ENCODE results near the gene CFAP77.

DNA sequence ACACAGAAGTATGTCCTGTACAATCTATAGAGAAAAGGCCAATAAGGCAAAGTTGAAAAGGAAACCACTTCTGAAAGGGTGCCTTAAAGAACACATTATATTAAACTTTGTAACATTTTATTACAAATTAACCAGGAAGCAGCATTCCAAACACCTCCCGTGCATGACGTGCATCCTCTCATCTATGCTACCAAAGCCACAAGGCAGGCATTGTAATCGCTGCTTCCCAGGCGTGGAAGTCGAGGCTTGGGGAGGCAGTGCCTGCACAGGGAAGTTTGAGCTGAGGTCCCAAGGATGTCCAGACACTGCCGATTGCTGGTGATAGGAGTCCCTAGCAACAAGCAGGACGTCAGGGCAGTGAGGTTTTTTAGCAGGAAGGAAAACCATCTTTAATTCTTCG lies 128.1 kb downstream of the CFAP77 start:
- TF ChIP-seq, protein P1, sequence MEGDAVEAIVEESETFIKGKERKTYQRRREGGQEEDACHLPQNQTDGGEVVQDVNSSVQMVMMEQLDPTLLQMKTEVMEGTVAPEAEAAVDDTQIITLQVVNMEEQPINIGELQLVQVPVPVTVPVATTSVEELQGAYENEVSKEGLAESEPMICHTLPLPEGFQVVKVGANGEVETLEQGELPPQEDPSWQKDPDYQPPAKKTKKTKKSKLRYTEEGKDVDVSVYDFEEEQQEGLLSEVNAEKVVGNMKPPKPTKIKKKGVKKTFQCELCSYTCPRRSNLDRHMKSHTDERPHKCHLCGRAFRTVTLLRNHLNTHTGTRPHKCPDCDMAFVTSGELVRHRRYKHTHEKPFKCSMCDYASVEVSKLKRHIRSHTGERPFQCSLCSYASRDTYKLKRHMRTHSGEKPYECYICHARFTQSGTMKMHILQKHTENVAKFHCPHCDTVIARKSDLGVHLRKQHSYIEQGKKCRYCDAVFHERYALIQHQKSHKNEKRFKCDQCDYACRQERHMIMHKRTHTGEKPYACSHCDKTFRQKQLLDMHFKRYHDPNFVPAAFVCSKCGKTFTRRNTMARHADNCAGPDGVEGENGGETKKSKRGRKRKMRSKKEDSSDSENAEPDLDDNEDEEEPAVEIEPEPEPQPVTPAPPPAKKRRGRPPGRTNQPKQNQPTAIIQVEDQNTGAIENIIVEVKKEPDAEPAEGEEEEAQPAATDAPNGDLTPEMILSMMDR (IDR thresholded peaks at IDR 0.05; ENCODE audit: insufficient read depth, low read length): no peak
- no peak for TF ChIP-seq GABPA (IDR thresholded peaks at IDR 0.05; ENCODE audit: low read depth)
- TF ChIP-seq, protein P2, sequence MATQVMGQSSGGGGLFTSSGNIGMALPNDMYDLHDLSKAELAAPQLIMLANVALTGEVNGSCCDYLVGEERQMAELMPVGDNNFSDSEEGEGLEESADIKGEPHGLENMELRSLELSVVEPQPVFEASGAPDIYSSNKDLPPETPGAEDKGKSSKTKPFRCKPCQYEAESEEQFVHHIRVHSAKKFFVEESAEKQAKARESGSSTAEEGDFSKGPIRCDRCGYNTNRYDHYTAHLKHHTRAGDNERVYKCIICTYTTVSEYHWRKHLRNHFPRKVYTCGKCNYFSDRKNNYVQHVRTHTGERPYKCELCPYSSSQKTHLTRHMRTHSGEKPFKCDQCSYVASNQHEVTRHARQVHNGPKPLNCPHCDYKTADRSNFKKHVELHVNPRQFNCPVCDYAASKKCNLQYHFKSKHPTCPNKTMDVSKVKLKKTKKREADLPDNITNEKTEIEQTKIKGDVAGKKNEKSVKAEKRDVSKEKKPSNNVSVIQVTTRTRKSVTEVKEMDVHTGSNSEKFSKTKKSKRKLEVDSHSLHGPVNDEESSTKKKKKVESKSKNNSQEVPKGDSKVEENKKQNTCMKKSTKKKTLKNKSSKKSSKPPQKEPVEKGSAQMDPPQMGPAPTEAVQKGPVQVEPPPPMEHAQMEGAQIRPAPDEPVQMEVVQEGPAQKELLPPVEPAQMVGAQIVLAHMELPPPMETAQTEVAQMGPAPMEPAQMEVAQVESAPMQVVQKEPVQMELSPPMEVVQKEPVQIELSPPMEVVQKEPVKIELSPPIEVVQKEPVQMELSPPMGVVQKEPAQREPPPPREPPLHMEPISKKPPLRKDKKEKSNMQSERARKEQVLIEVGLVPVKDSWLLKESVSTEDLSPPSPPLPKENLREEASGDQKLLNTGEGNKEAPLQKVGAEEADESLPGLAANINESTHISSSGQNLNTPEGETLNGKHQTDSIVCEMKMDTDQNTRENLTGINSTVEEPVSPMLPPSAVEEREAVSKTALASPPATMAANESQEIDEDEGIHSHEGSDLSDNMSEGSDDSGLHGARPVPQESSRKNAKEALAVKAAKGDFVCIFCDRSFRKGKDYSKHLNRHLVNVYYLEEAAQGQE (IDR thresholded peaks at IDR 0.05; ENCODE audit: insufficient replicate concordance, low read depth): no peak
